NCI-H2029 treated with DMSO at 0.1 percent for 48 hours (cell line): ENCODE results near the gene ADGRG3.

Source experiments
- DNase-seq: peaks from one replicate; lab custom pipeline; 2025; lab: John Stamatoyannopoulos, UW

The ADGRG3 gene

GRCh38 chr16:57630931-57631845, 36.9 kb upstream of the ADGRG3 start:
- no peak for DNase-seq

GRCh38 chr16:57632568-57632967, 35.5 kb upstream of the ADGRG3 start:
- DNase-seq = no peak

DNA sequence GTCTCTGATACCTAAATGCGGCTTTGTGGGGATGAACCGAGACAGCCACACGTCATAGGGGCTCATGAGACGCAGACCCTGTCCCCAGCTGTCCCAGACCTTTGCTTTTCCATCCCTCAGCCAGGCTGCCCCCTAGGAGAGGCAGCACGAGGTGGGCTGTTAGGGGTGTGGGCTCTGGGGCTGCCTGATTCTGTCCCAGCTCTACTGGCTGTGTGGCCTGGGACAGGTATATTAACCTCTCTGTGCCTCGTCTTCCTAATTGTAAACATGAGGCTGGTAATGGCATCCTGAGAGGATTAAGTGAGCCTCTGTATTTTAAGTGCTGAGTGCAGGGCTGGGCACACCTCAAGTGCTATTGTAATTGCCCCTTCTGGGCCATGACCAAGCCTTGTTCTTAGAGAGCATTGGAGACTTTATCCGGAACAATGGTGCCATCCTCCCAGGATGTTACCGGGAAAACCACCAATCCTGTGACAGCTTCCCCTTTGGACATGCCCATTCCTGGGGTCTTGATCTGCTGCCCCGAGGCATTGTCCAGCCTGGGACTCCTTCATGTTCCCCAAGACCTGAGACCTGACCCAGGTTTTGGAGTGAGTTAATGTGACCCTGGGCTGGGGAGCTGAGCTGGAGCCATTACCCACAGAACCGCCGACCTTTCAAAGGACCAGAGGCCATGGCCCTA, 34.6 kb upstream of the ADGRG3 start:
- no peak for DNase-seq

GRCh38 chr16:57634171-57634570, 33.9 kb upstream of the ADGRG3 start:
- DNase-seq = no peak

- no peak for DNase-seq
Measured at GRCh38 chr16:57635266-57636097, 32.6 kb upstream of the ADGRG3 start.

- no peak for DNase-seq
Measured at GRCh38 chr16:57636184-57636583, 31.9 kb upstream of the ADGRG3 start.

GRCh38 chr16:57637020-57637419, 31.1 kb upstream of the ADGRG3 start:
- no peak for DNase-seq

DNA sequence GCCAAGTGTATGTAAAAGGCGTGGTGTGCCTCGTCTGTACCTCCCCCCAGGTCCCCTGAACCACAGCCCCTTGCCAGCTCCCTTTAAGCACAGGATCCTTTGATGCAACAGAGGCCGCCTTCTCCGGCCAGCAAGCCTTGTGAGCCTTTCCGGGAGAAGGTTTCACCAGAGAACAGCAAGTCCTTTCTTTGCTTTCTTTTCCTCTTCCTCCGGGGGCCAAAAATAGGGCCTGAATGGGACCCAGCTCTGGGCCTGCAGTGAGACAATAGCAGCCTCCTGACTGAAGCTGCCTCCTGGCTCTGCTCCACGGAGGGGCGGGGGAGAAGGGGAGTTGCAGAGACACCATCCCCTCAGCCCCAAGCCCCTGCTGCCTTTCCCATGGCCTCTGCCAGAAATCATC, 30.7 kb upstream of the ADGRG3 start:
- DNase-seq = no peak

- DNase-seq = no peak
Measured at GRCh38 chr16:57637965-57638364, 30.1 kb upstream of the ADGRG3 start.

GRCh38 chr16:57638381-57638780, 29.7 kb upstream of the ADGRG3 start:
- DNase-seq = no peak

GRCh38 chr16:57639172-57639887, 28.8 kb upstream of the ADGRG3 start:
- DNase-seq = no peak

DNA sequence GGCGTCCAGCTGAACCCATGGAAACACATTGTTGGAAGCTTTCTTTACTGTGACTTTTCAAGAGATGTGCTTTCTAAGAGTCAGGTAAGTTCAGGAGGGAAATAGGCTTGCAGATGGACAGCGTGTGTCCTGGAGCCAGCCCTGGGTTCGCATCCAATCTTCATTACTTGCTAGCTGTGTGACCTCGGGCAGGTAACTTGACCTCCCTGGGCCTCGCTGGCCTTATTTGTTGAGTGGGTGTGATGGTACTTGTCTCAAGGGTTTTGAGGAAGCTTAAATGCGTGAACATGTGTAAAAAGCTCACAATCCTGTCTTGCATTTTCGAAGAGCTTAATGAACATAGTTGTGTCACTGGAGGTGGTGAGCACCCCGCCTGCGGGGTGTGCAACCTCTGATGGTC, 27.9 kb upstream of the ADGRG3 start:
- no peak for DNase-seq

DNA sequence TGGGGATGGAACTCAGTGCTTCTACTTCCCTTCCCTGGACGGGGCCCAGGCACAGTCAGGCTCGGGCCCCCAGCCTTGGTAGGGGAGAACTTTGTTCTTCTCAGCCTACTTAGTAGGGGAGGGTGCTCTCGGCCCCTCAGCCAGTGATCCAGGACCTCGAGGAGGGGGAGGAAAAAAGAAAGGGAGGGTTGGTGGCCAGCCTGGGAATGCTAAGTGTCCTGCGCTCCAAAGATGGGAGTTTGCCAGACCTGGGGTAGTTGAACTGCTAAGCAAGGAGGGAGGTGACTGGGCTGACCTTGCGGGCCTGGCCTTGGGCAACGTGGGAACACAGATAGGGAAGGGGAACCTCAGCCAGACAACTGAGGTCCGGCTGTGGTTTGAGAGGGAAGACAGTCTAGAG, 27.5 kb upstream of the ADGRG3 start:
- DNase-seq = no peak

DNA sequence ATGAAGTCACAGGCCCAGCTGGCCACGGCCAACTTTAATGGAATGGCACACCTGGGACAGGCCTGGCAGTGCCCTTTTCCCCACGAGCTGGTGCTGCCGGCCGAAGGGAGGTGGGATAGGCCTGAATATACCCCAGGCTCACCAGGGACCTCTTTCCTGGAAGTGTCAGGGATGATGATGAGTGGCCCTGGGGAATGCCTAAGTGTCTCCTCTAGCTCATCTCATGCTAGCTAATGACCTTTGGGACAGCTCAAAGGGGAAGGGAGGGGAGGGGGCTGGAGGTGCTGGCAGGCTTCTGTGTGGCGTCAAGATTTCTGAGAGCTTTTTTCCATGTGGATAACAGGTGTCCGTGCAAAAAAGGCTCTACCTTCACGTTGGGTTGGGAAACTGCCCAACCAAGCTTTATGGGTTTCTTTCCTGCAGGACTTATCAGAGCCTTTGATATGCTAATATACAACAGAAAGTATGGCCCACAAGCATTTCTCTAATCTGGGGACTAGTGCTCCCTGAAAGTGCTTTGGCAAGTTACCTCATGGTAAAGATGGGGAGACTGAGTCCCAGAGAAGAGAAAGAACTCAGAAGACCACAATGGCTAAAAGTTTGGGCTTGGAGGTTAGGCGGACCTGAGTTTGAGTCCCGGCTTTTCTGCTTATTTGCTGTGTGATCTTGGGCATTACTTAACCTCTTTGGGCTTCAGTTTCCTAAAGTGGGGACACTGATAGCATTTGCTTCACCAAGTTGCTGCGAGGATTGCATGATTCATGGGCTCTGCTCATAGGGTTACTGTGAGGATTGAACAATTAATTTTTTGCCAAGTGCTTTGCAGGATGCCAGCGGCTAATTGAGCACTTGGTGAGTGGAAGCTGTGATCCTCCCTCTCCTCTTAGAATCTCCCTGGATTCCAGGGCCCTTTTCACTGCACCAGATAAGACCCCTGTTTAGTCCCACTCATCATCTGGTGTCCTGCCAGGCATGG, 25.7 kb upstream of the ADGRG3 start:
- DNase-seq = no peak

DNA sequence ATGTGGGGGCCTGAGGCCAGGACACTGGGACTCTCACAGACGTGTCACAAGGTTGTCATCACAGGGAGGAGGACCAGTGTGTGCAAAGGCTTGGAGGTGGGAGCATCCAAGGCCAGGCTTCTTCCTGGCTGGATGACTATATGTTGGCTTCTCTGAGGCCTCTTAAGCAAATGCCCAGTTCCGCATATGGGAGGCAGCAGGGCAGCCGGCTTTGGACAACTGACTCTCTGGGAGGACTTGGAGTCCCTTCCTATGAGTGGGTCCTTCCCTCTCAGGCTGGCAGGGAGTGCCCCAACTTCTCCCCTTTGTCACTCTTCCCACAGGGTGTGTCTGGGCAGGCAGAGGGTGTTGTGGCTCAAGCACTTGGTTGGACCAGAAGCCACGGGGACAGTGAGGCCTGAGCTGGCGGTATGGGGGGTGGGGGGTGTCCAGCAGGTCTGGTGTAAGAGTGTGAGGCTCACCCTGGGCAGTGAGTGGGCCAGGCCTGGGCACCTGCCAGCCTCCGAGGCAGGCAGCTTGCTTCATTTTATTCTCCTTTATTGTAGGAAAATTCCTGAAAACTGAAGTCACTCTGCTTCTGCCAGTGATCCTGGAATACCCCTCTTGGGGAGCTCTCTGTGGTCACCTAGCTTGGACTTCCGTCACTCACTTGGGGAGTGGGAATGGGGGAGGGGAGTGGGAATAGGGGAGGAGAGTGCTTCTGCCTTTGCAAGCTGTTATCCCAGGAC, 24.8 kb upstream of the ADGRG3 start:
- no peak for DNase-seq

DNA sequence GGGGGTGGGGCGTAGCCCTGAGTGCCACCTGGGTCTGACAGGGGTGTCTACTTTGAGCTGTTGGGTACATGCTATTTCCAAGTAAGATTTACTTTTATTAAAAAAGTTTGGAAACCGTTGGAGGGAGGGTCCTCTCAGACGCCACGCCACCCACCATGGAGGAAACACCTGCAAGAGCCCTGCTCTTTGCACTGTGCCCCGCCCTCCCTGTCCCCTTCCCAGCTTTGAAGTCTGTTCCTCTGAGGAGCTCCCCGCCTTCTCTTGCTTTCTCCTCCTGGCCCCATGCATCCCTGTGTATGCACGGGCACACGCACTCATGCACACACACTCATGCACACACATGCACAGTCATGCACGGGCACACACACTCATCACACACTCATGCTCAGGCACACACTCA, 24.2 kb upstream of the ADGRG3 start:
- DNase-seq = no peak

DNA sequence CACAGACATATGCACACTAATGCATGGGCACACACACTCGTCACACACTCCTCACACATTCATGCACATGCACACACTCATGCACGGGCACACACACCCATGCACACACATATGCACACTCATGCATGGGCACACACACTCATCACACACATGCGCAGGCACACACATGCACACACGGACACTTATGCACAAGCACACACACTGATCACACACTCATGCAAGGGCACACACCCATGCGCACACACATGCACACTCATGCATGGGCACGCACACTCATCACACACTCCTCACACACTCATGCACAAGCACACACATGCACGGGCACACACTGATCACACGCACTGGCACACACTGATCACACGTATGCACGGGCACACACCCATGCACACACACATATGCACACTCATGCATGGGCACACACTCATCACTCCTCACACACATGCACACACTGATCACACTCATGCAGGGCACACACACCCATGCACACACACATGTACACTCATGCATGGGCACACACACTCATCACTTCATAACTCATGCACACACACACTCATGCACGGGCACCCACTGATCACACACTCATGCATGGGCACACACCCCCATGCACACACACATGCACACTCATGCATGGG, 23.6 kb upstream of the ADGRG3 start:
- no peak for DNase-seq

DNA sequence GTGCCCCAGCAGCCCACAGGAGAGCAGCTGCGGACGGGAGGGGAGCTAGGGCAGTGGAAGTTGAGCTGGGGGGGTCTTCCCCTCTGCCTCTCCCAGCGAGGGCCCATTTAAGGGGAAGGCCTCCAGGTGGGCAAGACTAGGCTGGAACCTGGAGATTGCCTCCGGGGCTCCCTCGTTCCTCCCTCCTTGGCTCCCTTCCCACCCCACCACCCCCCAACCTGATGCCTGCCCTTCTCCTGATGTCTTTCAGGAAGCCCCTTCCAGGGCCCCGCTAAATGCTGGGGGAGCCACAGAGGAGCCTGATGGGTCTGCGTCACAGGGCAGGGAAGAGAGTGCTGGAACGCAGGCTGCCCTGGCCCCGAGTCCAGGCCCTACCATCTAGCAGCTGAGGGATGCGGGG, 22.9 kb upstream of the ADGRG3 start:
- no peak for DNase-seq

- DNase-seq = no peak
Measured at GRCh38 chr16:57645691-57646387, 22.3 kb upstream of the ADGRG3 start.
